ENCODE measurements around the gene PER1. TPM values are rescaled to one million over a fixed set of nuclear protein-coding genes. Genes with fewer than 3 reads are reported as not detected.

The PER1 gene
- total and polyA plus RNA-seq, 2 of the 8 experiments (the other 6 are each of a cell fraction or from before 2014, with no cell fraction given) = 9.6 to 38.0 TPM

- TF ChIP-seq SAP30 (IDR thresholded peaks at IDR 0.05; ENCODE audit: insufficient read depth, insufficient replicate concordance, low read length) = no peak
- no peak for TF ChIP-seq RFX5 (IDR thresholded peaks at IDR 0.05; ENCODE audit: borderline replicate concordance, low read depth, low read length)
- TF ChIP-seq E2F6 (IDR thresholded peaks at IDR 0.05) = no peak
- TF ChIP-seq SIX5 (IDR thresholded peaks at IDR 0.05; ENCODE audit: low read depth, low read length) = no peak
- TF ChIP-seq KDM1A (IDR thresholded peaks at IDR 0.05; ENCODE audit: borderline replicate concordance, low read length) = no peak
- no peak for TF ChIP-seq FOSL1 (IDR thresholded peaks at IDR 0.05; ENCODE audit: insufficient read depth, low read depth, low read length)
- TF ChIP-seq RXRA (IDR thresholded peaks at IDR 0.05; ENCODE audit: insufficient read depth, low read depth, low read length) = no peak
These were observed 7.6 kb downstream of the PER1 start (continued) for GRCh38 chr17:8144401-8145231.

Data from H1 (cell line).